Muscle of arm (tissue), 12 donors: ENCODE data around the gene DPYSL5. TPM values are rescaled to one million over a fixed set of nuclear protein-coding genes. Genes with fewer than 3 reads are reported as not detected.

Experiments used
- DNase-seq: peaks from one replicate; pipeline ENCODE4 v3.0.0-alpha.2; 2013
- polyA plus RNA-seq, 12 donors: library from polyadenylated mRNA; unstranded; fragments of 120-200 nt; gene quantifications; one replicate each; pipeline ENCODE4 v1.2.1, GENCODE V29; 2013; ENCODE audit not compliant: insufficient read length in 12 of 12

The DPYSL5 gene
- polyA plus RNA-seq, 12 donors = 8.2 to 24.2 (median 21.2) TPM; not detected in 1

GRCh38 chr2:26897807-26898479 lies 50.0 kb downstream of the DPYSL5 start:
- DNase-seq = no peak

- DNase-seq = no peak
These were observed 50.6 kb downstream of the DPYSL5 start for GRCh38 chr2:26898480-26899078.

- DNase-seq = no peak
These were observed 51.7 kb downstream of the DPYSL5 start for GRCh38 chr2:26899500-26900164.

GRCh38 chr2:26900831-26901321 lies 52.9 kb downstream of the DPYSL5 start:
- DNase-seq = no peak

GRCh38 chr2:26901326-26902183 lies 53.6 kb downstream of the DPYSL5 start:
- peak; percentile 36 for DNase-seq

- DNase-seq = no peak
These were observed 55.7 kb downstream of the DPYSL5 start for GRCh38 chr2:26903676-26904075.

- no peak for DNase-seq
These were observed 56.9 kb downstream of the DPYSL5 start for GRCh38 chr2:26904839-26905238.

- DNase-seq = no peak
These were observed 57.6 kb downstream of the DPYSL5 start for GRCh38 chr2:26905341-26906198.

- no peak for DNase-seq
These were observed 59.5 kb downstream of the DPYSL5 start for GRCh38 chr2:26907416-26907815.

GRCh38 chr2:26910176-26910575 lies 62.2 kb downstream of the DPYSL5 start:
- no peak for DNase-seq

GRCh38 chr2:26911911-26912861 lies 64.3 kb downstream of the DPYSL5 start:
- no peak for DNase-seq

GRCh38 chr2:26913606-26913998 lies 65.7 kb downstream of the DPYSL5 start:
- DNase-seq = peak; percentile 55

GRCh38 chr2:26913999-26914658 lies 66.2 kb downstream of the DPYSL5 start:
- no peak for DNase-seq

GRCh38 chr2:26914659-26915310 lies 66.9 kb downstream of the DPYSL5 start:
- no peak for DNase-seq

- no peak for DNase-seq
These were observed 67.4 kb downstream of the DPYSL5 start for GRCh38 chr2:26915316-26915715.

GRCh38 chr2:26916128-26916692 lies 68.3 kb downstream of the DPYSL5 start:
- DNase-seq = no peak

GRCh38 chr2:26917135-26917836 lies 69.4 kb downstream of the DPYSL5 start:
- no peak for DNase-seq

- no peak for DNase-seq
These were observed 73.4 kb downstream of the DPYSL5 start for GRCh38 chr2:26921323-26921722.
